Measurements from ENCODE around the gene DEPDC4.
"Not testable (repeated sequence)": the region's sequence is repeated elsewhere in the genome, so short reads cannot be mapped to it uniquely, and the experiment has no call there.

The DEPDC4 gene

DNA sequence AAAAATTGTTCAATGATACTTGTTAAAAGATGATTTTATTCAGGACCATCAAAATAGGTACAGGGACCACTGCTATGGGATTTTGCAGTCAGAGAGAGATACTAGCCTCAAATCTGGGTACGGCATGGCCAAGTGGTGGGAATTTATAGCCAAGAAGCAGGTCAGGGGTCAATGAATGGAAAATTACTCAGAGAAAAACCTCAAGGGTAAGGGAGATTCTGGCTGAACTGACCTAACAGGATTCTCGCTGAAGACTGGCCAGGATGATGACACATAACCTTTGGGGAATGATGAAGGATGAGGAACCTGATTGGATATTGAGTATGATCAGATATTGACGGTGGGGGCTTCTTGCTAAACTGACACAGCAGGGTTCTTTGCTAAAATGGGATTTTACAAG lies 32.7 kb downstream of the DEPDC4 start:
- Histone ChIP-seq H2BK15ac (replicated peaks; ENCODE audit: low read depth) (no peak overlapping the region), H3K27me3 (ENCODE audit: insufficient read depth, low read length, poor library complexity) (no peaks in the 10 kb centered on the region), H3K18ac (ENCODE audit: low read length) (no peak overlapping the region), H3K79me2 (ENCODE audit: control insufficient read depth, insufficient read depth, low read length) (no peaks in the 10 kb centered on the region), H3K9ac (ENCODE audit: low read length) (no peak overlapping the region), H4K5ac (ENCODE audit: low read length) (no peak overlapping the region), H2BK120ac (ENCODE audit: low read depth, low read length) (no peak overlapping the region), H3K27ac (ENCODE audit: low read depth, low read length) (no peak overlapping the region), H2BK5ac (ENCODE audit: low read length) (no peak overlapping the region), H3K4me1 (ENCODE audit: control insufficient read depth, low read depth, low read length) (no peaks in the 10 kb centered on the region), H3K79me1 (ENCODE audit: low read length) (no peaks in the 10 kb centered on the region), H3K4me3 (ENCODE audit: low read length) (no peak overlapping the region), H3K23ac (ENCODE audit: low read length) (no peak overlapping the region), H3K56ac (ENCODE audit: low read length) (no peak overlapping the region), H3K4me2 (ENCODE audit: low read length) (no peak overlapping the region), H2AK5ac (ENCODE audit: low read length) (no peak overlapping the region), H3K36me3 (ENCODE audit: control insufficient read depth, insufficient read depth, low read length) (no peaks in the 10 kb centered on the region), H3K4ac (ENCODE audit: low read depth, low read length) (no peak overlapping the region), H4K8ac (ENCODE audit: low read depth, low read length) (no peak overlapping the region)
- no CpG with 5 or more reads among the region's 3 CpGs for WGBS (ENCODE audit: extremely low coverage, insufficient coverage, low lambda C conversion rate)
- DNase-seq: peak; percentile 65

DNA sequence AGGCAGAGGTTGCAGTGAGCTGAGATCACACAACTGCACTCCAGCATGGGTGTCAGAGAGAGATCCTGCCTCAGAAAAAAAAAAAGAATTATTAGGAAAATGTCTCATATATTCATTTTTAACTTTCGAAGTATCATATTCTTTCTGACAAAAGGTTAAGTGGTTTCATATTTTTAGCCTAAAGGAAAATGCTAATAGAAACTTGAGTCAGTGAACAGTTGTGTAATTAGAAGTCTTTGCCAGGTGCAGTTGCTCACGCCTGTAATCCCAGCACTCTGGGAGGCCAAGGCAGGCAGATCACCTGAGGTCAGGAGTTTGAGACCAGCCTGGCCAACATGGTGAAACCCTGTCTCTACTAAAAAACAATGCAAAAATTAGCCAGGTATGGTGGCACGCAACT lies 35.0 kb downstream of the DEPDC4 start:
- not testable (repeated sequence) for H4K5ac ChIP-seq (ENCODE audit: low read length); H2BK15ac ChIP-seq (replicated peaks; ENCODE audit: low read depth); H3K4me2 ChIP-seq (ENCODE audit: low read length); H2BK120ac ChIP-seq (ENCODE audit: low read depth, low read length); H3K18ac ChIP-seq (ENCODE audit: low read length); H3K27ac ChIP-seq (ENCODE audit: low read depth, low read length); H3K79me1 ChIP-seq (ENCODE audit: low read length); H3K4ac ChIP-seq (ENCODE audit: low read depth, low read length); DNase-seq; H3K27me3 ChIP-seq (ENCODE audit: insufficient read depth, low read length, poor library complexity); H3K4me3 ChIP-seq (ENCODE audit: low read length); H3K36me3 ChIP-seq (ENCODE audit: control insufficient read depth, insufficient read depth, low read length); H3K4me1 ChIP-seq (ENCODE audit: control insufficient read depth, low read depth, low read length); H3K79me2 ChIP-seq (ENCODE audit: control insufficient read depth, insufficient read depth, low read length); H2AK5ac ChIP-seq (ENCODE audit: low read length); H3K23ac ChIP-seq (ENCODE audit: low read length); H3K56ac ChIP-seq (ENCODE audit: low read length); H3K9ac ChIP-seq (ENCODE audit: low read length); H4K8ac ChIP-seq (ENCODE audit: low read depth, low read length); H2BK5ac ChIP-seq (ENCODE audit: low read length)
- no CpG with 5 or more reads among the region's 3 CpGs for WGBS (ENCODE audit: extremely low coverage, insufficient coverage, low lambda C conversion rate)

DNA sequence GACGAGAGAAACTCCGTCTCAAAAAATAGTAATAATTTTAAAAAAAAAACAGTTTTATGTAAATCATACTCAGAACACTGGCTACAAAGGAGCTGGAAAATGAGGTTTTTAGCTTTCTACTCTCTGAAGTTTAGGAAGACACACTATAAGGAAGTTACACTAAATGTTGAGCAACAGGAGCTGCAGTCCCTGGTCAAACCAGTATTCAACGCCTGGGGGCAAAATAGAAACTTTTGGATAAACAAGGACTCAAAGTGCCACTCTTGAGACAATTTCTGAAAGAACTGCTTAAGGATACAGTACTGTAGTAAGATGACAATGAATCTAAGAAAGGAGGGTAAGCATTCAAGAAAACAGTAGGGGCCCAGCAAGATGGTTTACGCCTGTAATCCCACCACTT lies 37.0 kb downstream of the DEPDC4 start:
- no peak overlapping the region for H3K4ac ChIP-seq (ENCODE audit: low read depth, low read length)
- no peak overlapping the region for H3K56ac ChIP-seq (ENCODE audit: low read length)
- H3K36me3 ChIP-seq (ENCODE audit: control insufficient read depth, insufficient read depth, low read length): peaks cover 3% of the 10 kb centered on the region
- no peak overlapping the region for H2BK120ac ChIP-seq (ENCODE audit: low read depth, low read length)
- no peak overlapping the region for H2BK5ac ChIP-seq (ENCODE audit: low read length)
- no peak overlapping the region for H3K4me3 ChIP-seq (ENCODE audit: low read length)
- no peaks in the 10 kb centered on the region for H3K79me2 ChIP-seq (ENCODE audit: control insufficient read depth, insufficient read depth, low read length)
- no peaks in the 10 kb centered on the region for H3K79me1 ChIP-seq (ENCODE audit: low read length)
- DNase-seq: peak; percentile 33
- no peaks in the 10 kb centered on the region for H3K27me3 ChIP-seq (ENCODE audit: insufficient read depth, low read length, poor library complexity)
- no peak overlapping the region for H4K5ac ChIP-seq (ENCODE audit: low read length)
- H3K9ac ChIP-seq (ENCODE audit: low read length): no peak overlapping the region
- no peak overlapping the region for H4K8ac ChIP-seq (ENCODE audit: low read depth, low read length)
- no peaks in the 10 kb centered on the region for H3K4me1 ChIP-seq (ENCODE audit: control insufficient read depth, low read depth, low read length)
- H3K18ac ChIP-seq (ENCODE audit: low read length): no peak overlapping the region
- H2AK5ac ChIP-seq (ENCODE audit: low read length): no peak overlapping the region
- H2BK15ac ChIP-seq (replicated peaks; ENCODE audit: low read depth): no peak overlapping the region
- H3K4me2 ChIP-seq (ENCODE audit: low read length): no peak overlapping the region
- H3K23ac ChIP-seq (ENCODE audit: low read length): no peak overlapping the region
- no CpG with 5 or more reads among the region's 4 CpGs for WGBS (ENCODE audit: extremely low coverage, insufficient coverage, low lambda C conversion rate)
- no peak overlapping the region for H3K27ac ChIP-seq (ENCODE audit: low read depth, low read length)

DNA sequence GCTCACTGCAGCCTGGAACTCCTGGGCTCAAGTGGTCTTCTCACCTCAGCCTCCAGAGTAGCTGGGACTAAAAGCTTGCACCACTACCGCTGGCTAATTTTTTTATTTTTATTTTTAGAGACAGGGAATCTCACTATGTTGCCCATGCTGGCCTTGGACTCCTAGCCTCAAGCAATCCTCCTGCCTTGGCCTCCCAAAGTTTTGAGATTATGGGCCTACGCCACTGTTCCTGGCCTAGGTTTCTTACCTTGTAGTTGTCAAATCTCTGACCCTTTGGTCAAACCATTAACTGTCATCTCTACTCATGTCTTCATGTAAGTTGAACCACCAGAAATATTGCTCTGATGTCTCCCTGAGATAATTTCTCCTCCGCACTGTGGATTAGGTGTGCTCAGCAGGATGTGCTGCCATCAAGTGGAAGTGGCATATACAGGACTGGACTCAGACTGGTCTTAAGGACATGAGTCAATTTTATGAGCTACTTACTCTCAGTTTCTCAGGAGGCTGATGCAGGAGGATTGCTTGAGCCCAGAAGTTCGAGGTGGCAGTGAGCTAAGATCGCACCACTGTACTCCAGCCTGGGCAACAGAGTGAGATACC lies 37.7 kb downstream of the DEPDC4 start:
- DNase-seq: peak; percentile 27
- Histone ChIP-seq H3K36me3 (ENCODE audit: control insufficient read depth, insufficient read depth, low read length) (peaks cover 3% of the 10 kb centered on the region), H3K27ac (ENCODE audit: low read depth, low read length) (no peak overlapping the region), H3K56ac (ENCODE audit: low read length) (no peak overlapping the region), H4K5ac (ENCODE audit: low read length) (no peak overlapping the region), H3K79me1 (ENCODE audit: low read length) (no peaks in the 10 kb centered on the region), H3K18ac (ENCODE audit: low read length) (no peak overlapping the region), H2BK15ac (replicated peaks; ENCODE audit: low read depth) (no peak overlapping the region), H3K79me2 (ENCODE audit: control insufficient read depth, insufficient read depth, low read length) (no peaks in the 10 kb centered on the region), H3K9ac (ENCODE audit: low read length) (no peak overlapping the region), H3K23ac (ENCODE audit: low read length) (no peak overlapping the region), H2AK5ac (ENCODE audit: low read length) (no peak overlapping the region), H2BK5ac (ENCODE audit: low read length) (no peak overlapping the region), H3K4ac (ENCODE audit: low read depth, low read length) (no peak overlapping the region), H4K8ac (ENCODE audit: low read depth, low read length) (no peak overlapping the region), H3K4me2 (ENCODE audit: low read length) (no peak overlapping the region), H2BK120ac (ENCODE audit: low read depth, low read length) (no peak overlapping the region), H3K4me1 (ENCODE audit: control insufficient read depth, low read depth, low read length) (no peaks in the 10 kb centered on the region), H3K4me3 (ENCODE audit: low read length) (no peak overlapping the region), H3K27me3 (ENCODE audit: insufficient read depth, low read length, poor library complexity) (no peaks in the 10 kb centered on the region)
- no CpG with 5 or more reads among the region's 5 CpGs for WGBS (ENCODE audit: extremely low coverage, insufficient coverage, low lambda C conversion rate)

DNA sequence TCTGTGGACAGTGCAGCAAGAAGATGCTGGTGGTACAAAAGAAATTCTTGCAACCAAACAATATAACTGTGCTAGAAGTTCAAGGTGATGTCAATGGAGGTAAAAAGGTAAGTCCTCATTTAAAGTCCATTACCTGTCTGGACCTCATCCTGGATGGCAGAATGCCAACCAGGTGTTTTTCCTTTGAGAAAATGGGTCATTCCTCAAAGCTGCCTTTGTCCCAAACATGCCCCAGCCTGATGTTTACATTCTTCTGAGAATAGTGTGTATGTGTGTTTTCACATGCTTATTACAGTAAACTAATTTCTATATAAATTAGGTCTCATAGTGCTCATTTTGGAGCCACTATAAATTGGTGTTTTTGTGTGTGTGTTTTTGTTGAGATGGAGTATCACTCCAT lies 41.4 kb downstream of the DEPDC4 start:
- Histone ChIP-seq H3K27me3 (ENCODE audit: insufficient read depth, low read length, poor library complexity) (no peaks in the 10 kb centered on the region), H3K4me1 (ENCODE audit: control insufficient read depth, low read depth, low read length) (no peaks in the 10 kb centered on the region), H4K5ac (ENCODE audit: low read length) (no peak overlapping the region), H3K79me2 (ENCODE audit: control insufficient read depth, insufficient read depth, low read length) (no peaks in the 10 kb centered on the region), H3K23ac (ENCODE audit: low read length) (no peak overlapping the region), H3K4ac (ENCODE audit: low read depth, low read length) (no peak overlapping the region), H3K56ac (ENCODE audit: low read length) (no peak overlapping the region), H3K27ac (ENCODE audit: low read depth, low read length) (no peak overlapping the region), H3K9ac (ENCODE audit: low read length) (no peak overlapping the region), H2AK5ac (ENCODE audit: low read length) (no peak overlapping the region), H3K4me3 (ENCODE audit: low read length) (no peak overlapping the region), H2BK15ac (replicated peaks; ENCODE audit: low read depth) (no peak overlapping the region), H3K79me1 (ENCODE audit: low read length) (no peaks in the 10 kb centered on the region), H3K4me2 (ENCODE audit: low read length) (no peak overlapping the region), H3K18ac (ENCODE audit: low read length) (no peak overlapping the region), H4K8ac (ENCODE audit: low read depth, low read length) (no peak overlapping the region), H2BK120ac (ENCODE audit: low read depth, low read length) (no peak overlapping the region), H2BK5ac (ENCODE audit: low read length) (no peak overlapping the region), H3K36me3 (ENCODE audit: control insufficient read depth, insufficient read depth, low read length) (peaks cover 3% of the 10 kb centered on the region)
- DNase-seq: no peak

DNA sequence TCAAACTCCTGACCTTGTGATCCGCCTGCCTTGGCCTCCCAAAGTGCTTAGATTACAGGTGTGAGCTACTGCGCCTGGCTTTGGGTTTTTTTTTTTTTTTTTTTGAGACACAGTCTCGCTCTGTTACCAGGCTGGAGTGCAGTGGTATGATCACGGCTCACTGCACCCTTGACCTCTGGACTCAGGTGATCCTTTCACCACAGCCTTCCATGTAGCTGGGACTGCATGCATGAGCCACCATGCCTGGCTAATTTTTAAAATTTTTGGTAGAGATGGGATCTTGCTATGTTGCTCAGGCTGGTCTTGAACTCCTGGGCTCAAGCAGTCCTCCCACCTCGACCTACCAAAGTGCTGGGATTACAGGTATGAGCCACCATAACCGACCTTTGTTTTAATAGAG lies 44.7 kb downstream of the DEPDC4 start:
- H3K4me3 ChIP-seq (ENCODE audit: low read length); H3K4me1 ChIP-seq (ENCODE audit: control insufficient read depth, low read depth, low read length); H2BK5ac ChIP-seq (ENCODE audit: low read length); H2BK120ac ChIP-seq (ENCODE audit: low read depth, low read length); H3K27me3 ChIP-seq (ENCODE audit: insufficient read depth, low read length, poor library complexity); H3K79me1 ChIP-seq (ENCODE audit: low read length); H3K18ac ChIP-seq (ENCODE audit: low read length); H3K56ac ChIP-seq (ENCODE audit: low read length); H4K5ac ChIP-seq (ENCODE audit: low read length); H3K9ac ChIP-seq (ENCODE audit: low read length); H2BK15ac ChIP-seq (replicated peaks; ENCODE audit: low read depth); H3K79me2 ChIP-seq (ENCODE audit: control insufficient read depth, insufficient read depth, low read length); H3K4ac ChIP-seq (ENCODE audit: low read depth, low read length); H3K27ac ChIP-seq (ENCODE audit: low read depth, low read length); H2AK5ac ChIP-seq (ENCODE audit: low read length); DNase-seq; H4K8ac ChIP-seq (ENCODE audit: low read depth, low read length); H3K36me3 ChIP-seq (ENCODE audit: control insufficient read depth, insufficient read depth, low read length); H3K4me2 ChIP-seq (ENCODE audit: low read length); H3K23ac ChIP-seq (ENCODE audit: low read length): not testable (repeated sequence)
- WGBS (ENCODE audit: extremely low coverage, insufficient coverage, low lambda C conversion rate): no CpG with 5 or more reads among the region's 6 CpGs
